Naive thymus-derived CD4-positive, alpha-beta T cell (primary cell): ENCODE data around the gene HNF4A. TPM values are rescaled to one million over a fixed set of nuclear protein-coding genes. Genes with fewer than 3 reads are reported as not detected.

Experiments used
- ATAC-seq: fragments of 150-1000 bp; cut with Tn5 transposase; 2 replicates; pipeline ENCODE4 v1.10.0; 2021; ENCODE audit warnings: mild to moderate bottlenecking, moderate library complexity
- CTCF ChIA-PET: fragments of 350-600 bp; sonication (Branson Sonifier 250); formaldehyde crosslinking; loops from one replicate; lab custom pipeline; 2021; ENCODE audit warnings: antibody characterized with exemption; lab: Charles Lee
- POLR2A ChIA-PET: fragments of 350-600 bp; sonication (Branson Sonifier 250); formaldehyde crosslinking; loops from one replicate; lab custom pipeline; 2021; ENCODE audit warnings: antibody characterized with exemption, inconsistent platforms; lab: Charles Lee
- DNase-seq, 9 donors: peaks; one replicate each; pipeline versions ENCODE4 v3.0.0 to v3.0.0-alpha.2; 2020 to 2022; ENCODE audit warnings: mixed read lengths in 1 of 9
- H3K27ac ChIP-seq: one replicate; pipeline ENCODE4 v1.7.0; 2013; ENCODE audit warnings: mild to moderate bottlenecking, low read depth, low read length, moderate library complexity
- H3K27me3 ChIP-seq, 2 donors: one replicate each; pipeline ENCODE4 v1.7.0; 2013; ENCODE audit warnings: low read length in 2 of 2, mild to moderate bottlenecking in 2 of 2, moderate library complexity in 2 of 2; ENCODE audit not compliant: control insufficient read depth in 2 of 2, insufficient read depth in 2 of 2
- H3K36me3 ChIP-seq, 3 experiments: 1 replicate in 2 of 3; 2 replicates in 1 of 3; pipeline ENCODE4 v1.7.0; 2013; ENCODE audit warnings: low read length in 3 of 3, mild to moderate bottlenecking in 3 of 3, moderate library complexity in 1 of 3; ENCODE audit not compliant: insufficient read depth in 3 of 3, control insufficient read depth in 2 of 3
- H3K4me1 ChIP-seq, 2 donors: one replicate each; pipeline ENCODE4 v1.7.0; 2013; ENCODE audit warnings: low read length in 2 of 2, mild to moderate bottlenecking in 2 of 2, moderate library complexity in 1 of 2; ENCODE audit not compliant: control insufficient read depth in 2 of 2, insufficient read depth in 2 of 2
- H3K4me3 ChIP-seq: 2 replicates; pipeline ENCODE4 v1.7.0; 2013; ENCODE audit warnings: mild to moderate bottlenecking, low read length
- H3K9me3 ChIP-seq, 3 experiments: 1 replicate in 2 of 3; 2 replicates in 1 of 3; pipeline ENCODE4 v1.7.0; 2013; ENCODE audit warnings: low read length in 3 of 3; ENCODE audit not compliant: control insufficient read depth in 2 of 3
- H3K27ac Mint-ChIP-seq, 9 donors: one replicate each; pipeline ENCODE4 v1.8.0; 2020 to 2022; ENCODE audit warnings: mixed read lengths in 9 of 9, mild to moderate bottlenecking in 8 of 9, moderate library complexity in 5 of 9, inconsistent platforms in 2 of 9
- H3K27me3 Mint-ChIP-seq, 5 donors: one replicate each; pipeline ENCODE4 v1.8.0; 2021 to 2022; ENCODE audit warnings: mixed read lengths in 5 of 5, mild to moderate bottlenecking in 1 of 5
- H3K36me3 Mint-ChIP-seq, 5 donors: one replicate each; pipeline ENCODE4 v1.8.0; 2020 to 2022; ENCODE audit warnings: mixed read lengths in 5 of 5, mild to moderate bottlenecking in 3 of 5, inconsistent platforms in 1 of 5
- H3K4me1 Mint-ChIP-seq, 7 donors: one replicate each; pipeline ENCODE4 v1.8.0; 2020 to 2022; ENCODE audit warnings: mixed read lengths in 7 of 7, mild to moderate bottlenecking in 3 of 7, inconsistent platforms in 1 of 7
- H3K4me3 Mint-ChIP-seq, 10 donors: one replicate each; pipeline ENCODE4 v1.8.0; 2020 to 2022; ENCODE audit warnings: mild to moderate bottlenecking in 10 of 10, mixed read lengths in 10 of 10, moderate library complexity in 6 of 10, inconsistent platforms in 2 of 10
- H3K9me3 Mint-ChIP-seq, 11 donors: one replicate each; pipeline ENCODE4 v1.8.0; 2020 to 2022; ENCODE audit warnings: mixed read lengths in 11 of 11, mild to moderate bottlenecking in 4 of 11, inconsistent platforms in 1 of 11, moderate library complexity in 1 of 11
- intact Hi-C, 2 donors: fragments of 100-400 bp; cut with micrococcal nuclease; formaldehyde crosslinking; loops; one replicate each; pipeline ENCODE4 v1.15.1; 2023
- polyA plus RNA-seq, 2 donors: library from polyadenylated mRNA; unstranded; fragments of 300-500 nt; fragmentation: Illumina TruSeq; gene quantifications; one replicate each; pipeline ENCODE4 v1.2.3, GENCODE V29; 2021
- total RNA-seq, 6 experiments: library from RNA in 5 of 6; stranded (reverse) in 5 of 6; gene quantifications; 1 replicate in 5 of 6; 2 replicates in 1 of 6; pipeline ENCODE4 v1.2.3 and lab custom pipeline; 2021 to 2026

The HNF4A gene
- not detected for total RNA-seq
- polyA plus RNA-seq: not detected
- total RNA-seq (lab: John Stamatoyannopoulos, UW): not detected

GRCh38 chr20:44355498-44356352 lies at the start of gene HNF4A:
Gene HNF4A, plus strand, starts transcription at chr20:44355699. Its CDS starts 106 bp downstream, at chr20:44355805.
- H3K4me1 ChIP-seq: no peaks in the 10 kb centered on the region
- H3K27me3 ChIP-seq: no peaks in the 10 kb centered on the region
- ATAC-seq (no peak), DNase-seq (no peak)
- Mint-ChIP-seq H3K27me3 (peaks cover 0 to 22% (median 5%) of the 10 kb centered on the region in 5 donors), H3K36me3 (no peaks in the 10 kb centered on the region), H3K27ac (no peak within 1 kb of the TSS), H3K4me3 (no peak within 1 kb of the TSS), H3K9me3 (no peaks in the 10 kb centered on the region), H3K4me1 (peaks cover 0 to 10% (median 0%) of the 10 kb centered on the region in 7 donors)
- H3K36me3 ChIP-seq: no peaks in the 10 kb centered on the region
- no peaks in the 10 kb centered on the region for H3K9me3 ChIP-seq
- no peak within 1 kb of the TSS for H3K4me3 ChIP-seq
- intact Hi-C loops: no loop called here
- ChIA-PET POLR2A (no interaction called here), CTCF (no interaction called here)
- H3K27ac ChIP-seq: no peak within 1 kb of the TSS

DNA sequence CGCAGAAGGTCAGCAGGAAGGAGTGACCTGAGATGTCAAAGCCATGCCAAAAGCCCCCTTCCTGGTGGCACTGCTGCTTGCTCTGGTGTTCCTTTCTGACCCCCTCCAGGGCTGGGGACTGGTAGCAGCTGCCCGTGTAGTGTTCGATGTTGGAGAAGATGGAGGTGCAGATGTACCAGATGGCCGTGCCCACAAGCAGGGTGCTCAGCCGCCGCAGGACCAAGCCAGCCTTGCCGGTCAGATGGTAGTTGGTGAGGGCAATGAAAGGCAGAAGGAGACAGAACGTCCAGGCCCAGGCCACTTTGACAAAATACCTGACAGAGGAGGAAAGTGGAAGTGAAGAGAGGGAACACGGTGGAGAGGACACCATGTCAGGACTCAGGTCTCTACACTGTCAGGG lies 48.6 kb upstream of the HNF4A start:
- H3K27me3 ChIP-seq: no peaks in the 10 kb centered on the region
- no peaks in the 10 kb centered on the region for H3K9me3 ChIP-seq
- H3K36me3 ChIP-seq: peaks cover 0 to 18% (median 0%) of the 10 kb centered on the region in 3 experiments
- POLR2A ChIA-PET: no interaction called here
- peaks cover 19 to 43% (median 30%) of the 10 kb centered on the region in 7 donors for H3K4me1 Mint-ChIP-seq
- ATAC-seq (no peak), DNase-seq (no peak)
- CTCF ChIA-PET: interaction anchor here (9.7 kb wide), 1 partner anchor 91 kb away, joined by 365 read pairs; no protein-coding TSS in a partner anchor
- H3K4me3 ChIP-seq: no peak overlapping the region
- peaks cover 2 to 25% (median 9%) of the 10 kb centered on the region in 5 donors for H3K36me3 Mint-ChIP-seq
- peak overlapping the region in 1 of 10 donors; percentile 54 for H3K4me3 Mint-ChIP-seq
- H3K27me3 Mint-ChIP-seq: peaks cover 0 to 5% (median 0%) of the 10 kb centered on the region in 5 donors
- no peak overlapping the region for H3K27ac Mint-ChIP-seq
- H3K27ac ChIP-seq: no peak overlapping the region
- intact Hi-C loops: no loop called here
- peaks cover 12 to 18% of the 10 kb centered on the region in 2 donors for H3K4me1 ChIP-seq
- peaks cover 0 to 6% (median 0%) of the 10 kb centered on the region in 11 donors for H3K9me3 Mint-ChIP-seq

DNA sequence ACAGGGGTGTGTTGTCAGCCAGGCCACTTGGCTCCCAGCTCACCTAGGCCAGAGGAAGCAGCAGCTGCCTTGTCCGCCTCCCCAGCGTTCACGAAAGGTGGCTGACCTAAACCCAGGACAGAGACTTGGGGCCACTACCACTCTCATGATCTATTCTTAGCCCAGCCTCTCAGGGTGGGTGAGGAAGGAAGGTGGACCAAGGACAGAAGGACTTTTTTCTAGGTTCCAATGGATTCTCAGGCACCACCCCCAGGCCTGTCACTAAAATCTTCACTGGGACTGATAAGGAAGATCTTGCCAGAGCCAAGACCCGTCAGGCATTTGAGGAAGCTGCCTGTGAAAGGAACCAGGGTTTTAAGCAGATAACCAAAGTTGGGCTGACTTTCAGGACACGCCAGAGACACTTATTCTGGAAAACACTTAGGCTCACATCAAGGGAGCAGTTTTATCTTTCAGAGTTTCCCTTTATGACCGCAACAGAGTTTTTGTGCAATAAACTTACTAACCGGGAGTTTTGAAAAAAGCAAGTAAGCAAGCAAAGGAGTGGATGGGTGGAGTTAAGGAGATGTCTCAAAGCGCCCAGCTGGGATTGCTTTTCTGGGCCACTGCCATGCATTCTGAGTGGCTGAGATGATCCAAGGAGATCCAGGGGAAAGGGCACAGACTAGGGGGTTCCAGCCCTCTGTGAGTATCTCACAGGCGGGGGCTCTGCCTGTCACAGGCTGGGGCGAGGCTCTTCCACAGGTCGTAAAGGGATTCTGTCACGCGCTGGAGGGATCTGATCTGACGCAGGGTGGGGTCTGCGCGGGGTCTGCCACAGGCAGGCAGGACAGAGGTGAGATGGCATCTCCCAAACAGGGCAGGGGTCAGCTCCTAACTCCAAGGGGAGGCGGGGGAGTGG lies 45.5 kb upstream of the HNF4A start:
- H3K36me3 ChIP-seq: peaks cover 0 to 14% (median 0%) of the 10 kb centered on the region in 3 experiments
- ATAC-seq (no peak), DNase-seq (peak in 5 of 9 donors; percentile 3 to 25 (median 7))
- H3K27ac ChIP-seq: peak overlapping the region; percentile 82
- H3K36me3 Mint-ChIP-seq: peaks cover 2 to 10% (median 4%) of the 10 kb centered on the region in 5 donors
- peak overlapping the region; percentile 98 for H3K4me3 ChIP-seq
- H3K4me3 Mint-ChIP-seq: peak overlapping the region; percentile 87 to 97 (median 95)
- intact Hi-C loops: loop anchor here (2.0 to 10.0 kb wide), 10 partner anchors 77 to 853 kb away; partner anchors contain the start of genes IFT52 (in 1 of the 2), SERINC3 (in 1 of the 2), SRSF6 (in 1 of the 2) and TTPAL (in 1 of the 2)
- H3K9me3 Mint-ChIP-seq: peaks cover 0 to 6% (median 0%) of the 10 kb centered on the region in 11 donors
- peak overlapping the region; percentile 76 to 98 (median 93) for H3K27ac Mint-ChIP-seq
- peaks cover 12 to 18% of the 10 kb centered on the region in 2 donors for H3K4me1 ChIP-seq
- H3K4me1 Mint-ChIP-seq: peaks cover 17 to 35% (median 28%) of the 10 kb centered on the region in 7 donors
- POLR2A ChIA-PET: interaction anchor here (0.7 to 6.5 kb wide), 8 partner anchors 10 to 301 kb away, joined by 3 to 165 read pairs (median 4); partner anchors contain the start of gene OSER1
- H3K27me3 Mint-ChIP-seq: peaks cover 0 to 8% (median 0%) of the 10 kb centered on the region in 5 donors
- CTCF ChIA-PET: interaction anchor here (0.7 to 9.7 kb wide), 13 partner anchors 10 to 308 kb away, joined by 3 to 365 read pairs (median 5); partner anchors contain the start of genes GDAP1L1 and OSER1
- no peaks in the 10 kb centered on the region for H3K9me3 ChIP-seq
- no peaks in the 10 kb centered on the region for H3K27me3 ChIP-seq

- Histone ChIP-seq H3K36me3 (peaks cover 0 to 14% (median 0%) of the 10 kb centered on the region in 3 experiments), H3K27ac (peak within 1 kb of the TSS; percentile 82), H3K9me3 (no peaks in the 10 kb centered on the region), H3K4me3 (peak within 1 kb of the TSS; percentile 98), H3K4me1 (peaks cover 12 to 18% of the 10 kb centered on the region in 2 donors), H3K27me3 (no peaks in the 10 kb centered on the region)
- intact Hi-C loops: loop anchor here (1.0 to 10.0 kb wide), 16 partner anchors 39 to 854 kb away; partner anchors contain the start of genes IFT52 (in 1 of the 2), SERINC3 (in 1 of the 2), SRSF6 (in 1 of the 2) and TTPAL (in 1 of the 2)
- CTCF ChIA-PET: interaction anchor here (0.5 to 9.7 kb wide), 22 partner anchors 9 to 308 kb away, joined by 3 to 365 read pairs (median 4); partner anchors contain the start of gene GDAP1L1
- H3K4me1 Mint-ChIP-seq: peaks cover 15 to 35% (median 28%) of the 10 kb centered on the region in 7 donors
- H3K9me3 Mint-ChIP-seq: peaks cover 0 to 6% (median 0%) of the 10 kb centered on the region in 11 donors
- peak within 1 kb of the TSS; percentile 87 to 97 (median 95) for H3K4me3 Mint-ChIP-seq
- H3K36me3 Mint-ChIP-seq: peaks cover 0 to 9% (median 4%) of the 10 kb centered on the region in 5 donors
- peaks cover 0 to 8% (median 0%) of the 10 kb centered on the region in 5 donors for H3K27me3 Mint-ChIP-seq
- peak; percentile 99 for ATAC-seq
- POLR2A ChIA-PET: interaction anchor here (0.7 to 6.5 kb wide), 10 partner anchors 62 to 300 kb away, joined by 3 to 165 read pairs (median 3); partner anchors contain the start of gene OSER1
- H3K27ac Mint-ChIP-seq: peak within 1 kb of the TSS; percentile 91 to 98 (median 93)
- peak; percentile 96 to 99 (median 98) for DNase-seq
Observed at GRCh38 chr20:44310664-44311639, 44.5 kb upstream of the HNF4A start, which contains the start of gene FITM2. Gene FITM2, minus strand, starts transcription at chr20:44311202. Its CDS starts 54 bp downstream, at chr20:44311148.

GRCh38 chr20:44314870-44315269 lies 40.6 kb upstream of the HNF4A start:
- DNase-seq (no peak), ATAC-seq (no peak)
- intact Hi-C loops: loop anchor here (5.0 to 10.0 kb wide), 8 partner anchors 72 to 858 kb away; partner anchors contain the start of genes SERINC3 (in 1 of the 2), SRSF6 (in 1 of the 2) and TTPAL (in 1 of the 2)
- Histone ChIP-seq H3K9me3 (no peaks in the 10 kb centered on the region), H3K27ac (no peak overlapping the region), H3K36me3 (peaks cover 0 to 6% (median 0%) of the 10 kb centered on the region in 3 experiments), H3K4me3 (no peak overlapping the region), H3K4me1 (peaks cover 7 to 12% of the 10 kb centered on the region in 2 donors), H3K27me3 (no peaks in the 10 kb centered on the region)
- ChIA-PET POLR2A (interaction anchor here (0.8 to 1.5 kb wide), 3 partner anchors 98 to 104 kb away, joined by 4 to 6 read pairs (median 5); partner anchors contain the start of gene OSER1), CTCF (interaction anchor here (0.6 to 9.7 kb wide), 2 partner anchors 99 to 290 kb away, joined by 3 to 365 read pairs; no protein-coding TSS in a partner anchor)
- Mint-ChIP-seq H3K4me3 (no peak overlapping the region), H3K27ac (no peak overlapping the region), H3K4me1 (peaks cover 11 to 15% (median 13%) of the 10 kb centered on the region in 7 donors), H3K9me3 (peaks cover 0 to 6% (median 0%) of the 10 kb centered on the region in 11 donors), H3K27me3 (peaks cover 0 to 19% (median 7%) of the 10 kb centered on the region in 5 donors), H3K36me3 (peaks cover 0 to 6% (median 0%) of the 10 kb centered on the region in 5 donors)
